Liver (tissue), 3 donors: ENCODE measurements around the gene BAG5.

Source experiments
- ATF3 ChIP-seq: IDR thresholded peaks from 2 replicates; pipeline ENCODE4 v1.6.1; 2016; ENCODE audit warnings: antibody characterized with exemption
- CTCF ChIP-seq: fragments of 150-350 bp; IDR thresholded peaks from 2 replicates; pipeline ENCODE4 v1.5.1; 2017; ENCODE audit warnings: improper control_type of control experiment, low read depth, low read length; ENCODE audit not compliant: missing input control
- EGR1 ChIP-seq, 2 donors: IDR thresholded peaks; 2 replicates each; pipeline ENCODE4 v1.6.1; 2016 to 2018; ENCODE audit warnings: antibody characterized with exemption in 2 of 2, low read depth in 2 of 2
- GABPA ChIP-seq, 2 donors: IDR thresholded peaks in 1 of 2; conservative IDR thresholded peaks in 1 of 2; 2 replicates each; pipeline ENCODE4 v1.6.1; 2016; ENCODE audit warnings: antibody characterized with exemption in 2 of 2, mild to moderate bottlenecking in 1 of 2, moderate library complexity in 1 of 2
- MAX ChIP-seq: IDR thresholded peaks from 2 replicates; pipeline ENCODE4 v1.6.1; 2016; ENCODE audit warnings: antibody characterized with exemption
- RAD21 ChIP-seq, 2 donors: IDR thresholded peaks; 2 replicates each; pipeline ENCODE4 v1.6.1; 2016; ENCODE audit warnings: antibody characterized with exemption in 2 of 2, mild to moderate bottlenecking in 2 of 2
- REST ChIP-seq: IDR thresholded peaks from 2 replicates; pipeline ENCODE4 v1.6.1; 2016; ENCODE audit warnings: antibody characterized with exemption, mild to moderate bottlenecking
- RXRA ChIP-seq, 2 donors: IDR thresholded peaks; 2 replicates each; pipeline ENCODE4 v1.6.1; 2017 to 2018; ENCODE audit warnings: antibody characterized with exemption in 2 of 2, mild to moderate bottlenecking in 1 of 2
- SP1 ChIP-seq: IDR thresholded peaks from 2 replicates; pipeline ENCODE4 v1.6.1; 2018; ENCODE audit warnings: antibody characterized with exemption, mild to moderate bottlenecking
- TAF1 ChIP-seq: conservative IDR thresholded peaks from 2 replicates; pipeline ENCODE4 v1.6.1; 2016; ENCODE audit warnings: antibody characterized with exemption, mild to moderate bottlenecking
- YY1 ChIP-seq: IDR thresholded peaks from 2 replicates; pipeline ENCODE4 v1.6.1; 2016; ENCODE audit warnings: antibody characterized with exemption, mild to moderate bottlenecking
- ZBTB33 ChIP-seq: IDR thresholded peaks from 2 replicates; pipeline ENCODE4 v1.6.1; 2016; ENCODE audit warnings: antibody characterized with exemption
- donor health status: healthy.
- donor health status: healthy.

- TF ChIP-seq CTCF (no peak), EGR1 (IDR thresholded peaks at IDR 0.05; ENCODE audit: low read depth in 2 of 2) (no peak), REST (no peak), GABPA (IDR thresholded peaks at IDR 0.05 in 1 of 2, conservative IDR thresholded peaks at IDR 0.05 in 1 of 2) (no peak), MAX (no peak), ZBTB33 (no peak), SP1 (no peak), ATF3 (no peak), RAD21 (IDR thresholded peaks at IDR 0.05) (no peak), YY1 (no peak), RXRA (IDR thresholded peaks at IDR 0.05) (no peak), TAF1 (no peak)
These were observed 30.8 kb downstream of the BAG5 start for GRCh38 chr14:103531421-103532215.
